Hematopoietic multipotent progenitor cell treated with erythropoietin and hydrocortisone succinate and interleukin-3 and kit ligand, for 17 days (in vitro differentiated cells): Measurements from ENCODE around the gene EMC10.
"Not testable (repeated sequence)": the region's sequence is repeated elsewhere in the genome, so short reads cannot be mapped to it uniquely, and the experiment has no call there.

ENCODE experiments used
- DNase-seq: peaks from one replicate; pipeline ENCODE4 v3.0.0-alpha.2; 2015; ENCODE audit warnings: low spot score

EMC10 gene

DNA sequence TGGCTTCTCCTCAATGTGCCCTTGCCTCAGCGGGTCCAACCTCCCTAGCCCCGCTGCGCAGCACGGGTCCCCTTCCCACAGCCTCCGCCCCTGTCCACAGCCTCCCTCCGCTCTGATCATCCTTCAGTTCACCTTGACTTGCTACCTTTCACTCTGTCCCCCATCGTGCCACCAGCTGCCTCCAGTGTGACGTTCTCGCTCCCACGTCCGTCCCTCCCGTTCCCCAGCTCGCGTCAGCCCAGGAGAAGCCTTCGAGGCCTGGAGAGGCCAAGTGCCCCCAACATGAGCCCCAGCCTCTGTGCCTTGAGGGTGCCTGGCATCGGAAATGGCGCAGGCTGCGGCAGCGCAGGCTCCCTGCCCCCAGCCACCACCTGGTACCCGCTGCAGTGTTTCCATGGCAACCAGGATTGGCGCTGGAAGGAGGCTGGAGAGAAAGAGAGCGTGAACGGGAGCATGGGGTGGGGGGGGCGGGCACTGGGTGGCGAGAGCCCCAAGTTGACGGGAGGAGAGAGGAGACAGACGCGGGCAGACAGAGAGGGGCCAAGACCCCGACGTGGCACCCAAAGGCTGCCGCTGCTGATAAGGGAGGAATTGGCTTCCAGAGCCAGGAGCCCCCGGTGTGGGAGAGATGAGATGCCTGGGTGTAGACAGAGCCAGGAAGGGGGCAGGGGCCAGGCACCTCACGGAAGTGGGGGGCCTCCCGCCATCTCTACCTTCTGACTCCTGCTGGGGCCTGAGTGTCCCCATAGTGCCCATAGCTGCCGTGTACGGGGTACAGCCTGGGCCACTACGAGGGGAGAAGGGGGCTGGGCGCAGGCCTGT lies 38.2 kb downstream of the EMC10 start:
- DNase-seq = no peak

DNA sequence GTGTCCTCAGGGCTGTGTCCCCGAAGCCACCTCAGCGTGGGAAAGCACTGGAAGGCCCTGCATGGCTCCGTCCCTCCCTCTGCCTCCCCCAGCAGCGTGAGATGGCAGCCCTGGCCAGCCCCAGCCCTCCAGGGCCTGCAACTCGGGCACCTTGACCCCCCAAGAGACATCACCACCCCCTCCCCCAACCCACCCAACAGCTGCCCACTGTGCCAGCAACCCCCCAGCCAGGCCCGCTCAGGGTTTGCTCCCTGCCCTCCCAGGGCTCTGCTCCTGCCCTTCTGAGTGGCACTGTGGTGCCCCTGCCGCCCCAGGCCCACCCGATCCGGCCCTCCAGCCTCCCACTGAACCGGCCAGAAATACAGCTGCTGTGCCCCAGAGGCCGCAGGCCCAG lies 38.9 kb downstream of the EMC10 start:
- DNase-seq = no peak

DNA sequence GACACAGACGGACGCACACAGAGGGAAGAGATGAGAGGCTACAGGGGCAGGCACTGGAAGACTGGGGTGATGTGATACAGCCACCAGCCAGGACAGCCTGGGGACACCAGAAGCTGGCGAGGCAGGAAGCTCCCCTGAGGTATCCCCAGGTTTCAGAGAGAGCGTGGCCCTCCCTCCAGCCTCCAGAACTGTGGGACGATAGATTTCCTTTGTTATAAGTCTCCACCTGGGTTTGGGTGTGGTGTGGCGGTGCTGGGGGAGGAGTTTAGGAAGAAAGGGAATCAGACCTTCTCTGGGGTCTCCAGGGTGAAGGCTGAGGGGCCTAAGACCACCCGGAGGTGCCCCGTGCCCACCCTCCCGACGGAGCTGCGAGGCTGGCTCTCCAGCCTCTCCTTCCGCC lies 40.1 kb downstream of the EMC10 start:
- DNase-seq = no peak

DNA sequence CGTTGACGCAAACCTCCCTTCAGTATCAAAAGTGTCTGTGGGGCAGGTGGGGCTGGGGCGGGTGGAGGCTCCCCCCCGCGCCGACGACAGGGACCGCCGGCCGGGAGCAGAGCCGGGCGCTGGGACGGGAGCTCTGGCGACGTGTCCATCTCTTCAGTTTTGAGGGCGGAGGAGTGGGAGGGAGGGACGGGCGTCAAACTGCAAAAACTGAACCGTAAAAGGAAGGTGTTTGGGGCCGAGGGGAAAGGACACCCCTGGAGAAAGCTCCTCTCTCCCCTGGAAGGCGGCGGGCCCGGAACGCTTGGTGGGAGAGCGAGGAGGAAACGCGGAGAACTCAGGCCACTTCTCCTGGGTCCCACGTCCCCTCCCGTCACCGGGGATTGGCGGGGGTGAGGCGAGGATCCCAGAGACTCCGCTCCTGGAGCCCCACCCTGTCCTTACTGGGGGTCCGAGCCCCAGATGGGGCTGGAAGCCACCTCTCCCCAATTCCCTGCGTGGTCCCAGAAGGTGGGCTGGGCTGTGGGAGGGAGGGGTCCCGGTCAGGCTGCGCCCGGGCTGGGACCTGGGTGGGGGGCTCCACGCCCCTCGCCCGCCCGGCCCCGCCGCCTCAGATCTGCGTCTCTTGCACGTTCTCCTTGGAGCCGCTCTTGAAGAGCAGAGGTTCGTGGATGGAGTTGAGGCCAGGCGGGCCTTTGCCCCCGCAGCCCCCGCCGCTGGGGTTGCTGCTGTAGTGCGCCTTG lies 40.8 kb downstream of the EMC10 start:
- DNase-seq = no peak

DNA sequence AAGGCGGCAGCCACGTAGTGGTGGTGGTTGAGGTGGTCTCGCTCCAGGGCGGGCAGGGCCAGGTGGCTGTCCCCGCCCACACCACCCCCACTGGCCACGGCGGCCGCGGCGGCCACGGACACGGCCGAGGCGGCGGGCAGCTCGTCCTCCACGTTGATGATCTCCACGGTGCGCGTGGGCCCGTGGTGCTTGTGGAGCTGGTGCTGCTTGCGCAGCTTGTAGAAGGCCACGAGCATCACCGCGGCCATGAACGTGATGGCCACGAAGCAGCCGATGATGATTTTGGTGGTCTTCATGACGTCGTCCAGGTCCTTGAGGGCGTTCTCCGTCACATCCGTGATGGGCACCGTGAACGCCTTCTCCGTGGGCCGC lies 41.4 kb downstream of the EMC10 start:
- no peak for DNase-seq

DNA sequence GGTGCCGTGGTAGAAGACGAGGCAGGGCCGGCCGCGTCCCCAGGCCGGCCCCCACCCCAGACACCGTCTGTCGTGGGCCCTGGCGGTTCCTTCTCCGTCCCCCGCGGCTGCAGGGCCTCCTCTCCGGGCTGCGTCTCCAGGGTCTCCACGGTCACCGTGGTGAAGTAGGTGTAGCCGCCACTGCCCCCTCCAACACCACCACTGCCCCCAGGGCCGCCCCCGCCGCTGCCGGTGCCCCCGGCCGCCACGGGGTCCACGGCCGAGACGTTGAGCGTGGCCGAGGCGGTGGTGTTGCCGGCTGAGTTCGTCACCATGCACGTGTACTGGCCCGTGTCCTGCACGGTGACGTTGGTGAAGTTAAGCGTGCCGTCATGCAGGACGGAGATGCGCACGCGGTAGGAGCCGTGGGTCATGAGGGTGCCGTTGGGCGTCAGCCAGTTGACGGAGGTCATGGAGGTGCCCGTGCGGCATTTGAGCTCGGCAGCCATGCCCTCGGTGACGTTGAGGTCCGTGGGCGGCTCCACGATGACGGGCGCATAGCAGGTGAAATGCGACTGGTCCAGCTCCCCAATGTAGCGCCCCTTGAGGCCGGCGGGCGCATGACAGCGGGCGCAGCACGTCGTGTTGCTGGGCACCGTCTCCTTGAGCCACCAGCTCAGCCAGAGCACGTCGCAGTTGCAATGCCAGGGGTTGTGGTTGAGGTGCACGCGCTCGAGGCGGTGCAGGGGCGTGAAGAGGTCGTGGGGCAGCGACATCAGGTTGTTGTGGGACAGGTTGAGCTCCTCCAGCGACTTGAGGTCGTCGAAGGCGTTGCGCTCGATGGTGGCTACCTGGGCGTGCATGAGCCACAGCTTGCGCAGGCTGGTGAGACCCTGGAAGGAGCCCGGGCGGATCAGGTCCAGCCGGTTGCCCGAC lies 42.0 kb downstream of the EMC10 start:
- no peak for DNase-seq

DNA sequence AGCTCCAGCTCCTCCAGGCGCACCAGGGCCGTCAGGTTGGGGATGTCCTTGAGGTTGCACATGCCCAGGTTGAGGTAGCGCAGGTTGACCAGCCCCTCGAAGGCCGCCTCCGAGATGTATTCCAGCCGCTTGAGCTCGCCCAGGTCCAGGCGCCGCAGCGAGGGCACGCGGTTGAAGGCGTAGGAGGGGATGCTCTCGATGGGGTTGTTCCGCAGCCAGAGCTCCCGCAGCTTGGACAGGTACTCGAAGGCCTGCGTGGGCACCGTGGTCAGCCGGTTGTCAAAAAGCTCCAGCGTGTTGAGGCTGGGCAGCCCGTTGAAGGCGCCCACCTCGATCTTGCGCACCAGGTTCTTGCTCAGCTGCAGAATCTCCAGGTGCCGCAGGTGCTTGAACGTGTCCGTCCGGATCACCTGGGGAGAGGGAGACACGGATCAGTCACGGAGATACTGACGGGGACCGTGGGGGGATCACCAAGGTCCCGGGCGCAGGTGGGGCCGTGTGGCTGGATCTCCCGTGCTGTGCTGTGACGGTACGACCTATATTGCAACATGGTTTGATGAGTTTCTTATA lies 42.8 kb downstream of the EMC10 start:
- no peak for DNase-seq

DNA sequence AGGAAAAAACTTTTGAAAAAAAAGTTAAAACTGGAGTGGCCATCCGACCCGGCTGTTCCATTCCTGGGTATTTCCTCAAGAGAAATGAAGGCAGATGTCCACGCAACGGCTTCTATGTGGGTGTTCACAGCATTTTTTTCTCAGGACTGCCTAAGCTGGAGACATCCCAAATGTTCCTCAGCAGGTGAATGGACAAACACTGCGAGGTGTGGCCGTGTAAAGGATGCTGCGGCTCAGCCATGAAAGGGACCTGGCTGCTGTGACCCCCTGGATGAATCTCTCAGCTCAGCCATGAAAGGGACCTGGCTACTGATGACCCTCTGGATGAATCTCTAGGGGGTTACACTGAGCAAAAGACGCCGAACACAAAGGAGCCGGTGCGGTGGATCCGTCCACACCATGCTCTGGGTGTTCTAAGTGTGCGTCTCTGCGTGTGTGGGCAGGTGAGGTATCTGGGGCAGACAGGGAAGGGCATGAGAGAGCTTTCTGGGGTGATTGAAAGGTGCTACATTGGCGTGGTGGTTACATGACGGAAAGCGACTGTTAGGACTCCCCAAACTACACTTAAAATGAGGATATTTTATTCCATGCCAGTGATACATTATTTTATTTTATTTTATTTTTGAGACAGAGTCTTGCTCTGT lies 44.6 kb downstream of the EMC10 start:
- DNase-seq = no peak

DNA sequence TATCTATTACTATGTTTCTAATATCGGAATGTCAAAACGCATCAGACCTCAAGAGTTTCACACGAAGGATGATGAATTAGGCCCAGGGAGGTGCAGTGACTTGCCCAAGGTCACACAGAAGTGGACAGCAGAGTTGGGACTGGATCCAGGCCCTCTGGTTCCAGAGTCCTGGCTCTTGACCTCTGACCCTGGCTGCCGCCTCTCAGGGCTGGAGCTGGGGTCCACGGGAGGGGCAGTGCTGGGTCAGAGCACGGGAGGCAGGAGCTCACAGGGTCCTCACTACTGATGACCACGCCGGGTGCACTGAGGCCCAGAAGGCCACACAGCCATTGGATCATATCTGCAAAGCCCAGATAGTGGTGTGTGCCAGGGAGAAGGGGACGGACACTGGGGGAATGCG lies 46.6 kb downstream of the EMC10 start:
- no peak for DNase-seq

DNA sequence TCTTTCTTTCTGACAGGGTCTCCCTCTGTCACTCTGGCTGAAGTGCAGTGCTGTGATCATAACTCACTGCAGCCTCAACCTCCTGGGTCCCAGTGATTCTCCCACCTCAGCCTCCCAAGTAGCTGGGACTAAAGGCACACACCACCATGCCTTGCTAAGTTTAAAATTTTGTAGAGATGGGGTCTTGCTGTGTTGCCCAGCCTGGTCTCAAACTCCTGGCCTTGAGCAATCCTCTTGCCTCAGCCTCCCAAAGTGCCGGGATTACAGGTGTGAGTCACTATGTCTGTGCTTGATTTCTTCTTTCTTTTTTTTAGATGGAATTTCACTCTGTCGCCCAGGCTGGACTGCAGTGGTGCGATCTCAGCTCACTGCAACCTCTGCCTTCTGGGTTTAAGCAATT lies 51.7 kb downstream of the EMC10 start:
- DNase-seq = not testable (repeated sequence)

DNA sequence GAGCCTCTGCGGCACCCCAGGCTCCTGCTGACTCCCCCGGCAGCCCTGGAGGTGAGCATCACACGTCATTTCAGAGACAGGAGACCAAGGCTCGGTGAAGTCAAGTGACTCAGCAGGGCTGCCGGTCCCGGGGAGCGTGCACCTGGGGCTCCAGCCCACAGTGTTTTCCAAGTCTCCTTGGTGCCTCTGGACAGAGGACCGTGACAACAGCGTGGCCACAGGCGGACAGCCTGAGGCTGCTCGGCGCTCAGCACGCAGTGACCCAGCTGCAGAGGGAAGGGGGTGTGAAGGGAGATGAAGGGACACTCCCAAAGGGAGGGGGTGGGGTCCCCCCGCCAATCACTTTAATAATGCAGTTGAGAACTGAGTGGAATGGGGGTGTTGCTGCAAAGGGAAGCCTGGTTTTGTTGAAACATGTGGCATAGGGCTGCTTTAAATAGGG lies 54.9 kb downstream of the EMC10 start:
- no peak for DNase-seq

DNA sequence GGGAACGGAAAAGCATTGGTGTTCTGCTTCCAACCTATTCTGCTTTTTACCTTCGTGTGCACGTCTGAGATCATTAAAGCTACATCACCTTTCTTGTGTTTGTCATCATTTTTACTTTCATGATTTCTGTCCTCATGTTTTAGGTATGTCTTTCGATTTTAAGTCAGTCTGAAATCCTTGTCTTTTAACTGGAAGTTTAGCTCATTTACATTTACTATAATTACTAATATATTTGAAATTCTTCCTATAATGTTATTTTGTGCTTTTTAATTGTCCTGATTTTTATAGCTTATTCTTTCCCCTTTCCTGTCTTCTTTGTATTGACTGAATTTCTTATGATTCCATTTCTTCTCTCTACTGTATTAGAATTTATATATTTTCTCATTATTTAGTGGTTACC lies 56.6 kb downstream of the EMC10 start:
- no peak for DNase-seq

DNA sequence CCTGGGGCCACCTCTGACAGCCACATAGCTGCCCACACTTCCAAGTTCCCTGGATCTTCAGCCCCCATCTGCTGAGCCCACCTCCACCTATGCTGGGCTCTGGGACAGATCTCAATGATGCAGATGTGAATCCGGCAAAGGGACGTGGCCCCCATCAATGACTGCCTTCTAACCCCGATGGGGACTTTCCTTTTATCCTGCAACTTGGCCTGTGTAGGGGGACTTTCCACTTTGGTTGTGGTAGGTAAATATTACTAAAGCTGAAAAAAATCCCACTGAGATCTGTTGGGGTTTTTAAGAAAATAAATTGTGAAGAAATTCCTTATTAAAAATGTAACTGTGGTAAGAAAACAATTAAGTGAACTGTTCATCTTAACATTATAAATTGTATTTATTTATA lies 58.2 kb downstream of the EMC10 start:
- DNase-seq = no peak

DNA sequence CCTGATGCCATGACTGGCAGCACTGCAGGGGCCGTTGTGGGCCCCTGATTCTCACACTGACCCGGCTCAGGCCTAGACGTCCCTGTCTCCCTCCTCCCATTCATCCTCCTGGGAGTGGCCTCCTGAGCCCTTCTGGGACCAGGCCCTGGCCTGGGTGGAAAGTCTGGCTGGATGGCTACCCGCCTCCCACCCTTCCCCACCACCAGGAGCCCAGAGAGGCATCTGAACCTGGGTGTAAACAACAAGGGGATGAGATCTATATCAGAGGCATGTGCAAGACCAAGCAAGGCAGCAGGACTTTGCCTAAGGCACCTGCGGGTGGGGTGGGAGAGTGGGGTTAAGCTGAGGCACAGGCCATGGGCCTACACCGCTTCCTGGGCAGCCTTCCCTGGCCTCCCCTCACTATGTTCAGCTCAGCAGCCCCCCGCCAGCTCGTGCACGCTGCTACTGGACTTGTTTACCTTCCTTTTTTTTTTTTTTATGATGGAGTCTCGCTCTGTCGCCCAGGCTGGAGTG lies 59.4 kb downstream of the EMC10 start:
- DNase-seq = no peak

DNA sequence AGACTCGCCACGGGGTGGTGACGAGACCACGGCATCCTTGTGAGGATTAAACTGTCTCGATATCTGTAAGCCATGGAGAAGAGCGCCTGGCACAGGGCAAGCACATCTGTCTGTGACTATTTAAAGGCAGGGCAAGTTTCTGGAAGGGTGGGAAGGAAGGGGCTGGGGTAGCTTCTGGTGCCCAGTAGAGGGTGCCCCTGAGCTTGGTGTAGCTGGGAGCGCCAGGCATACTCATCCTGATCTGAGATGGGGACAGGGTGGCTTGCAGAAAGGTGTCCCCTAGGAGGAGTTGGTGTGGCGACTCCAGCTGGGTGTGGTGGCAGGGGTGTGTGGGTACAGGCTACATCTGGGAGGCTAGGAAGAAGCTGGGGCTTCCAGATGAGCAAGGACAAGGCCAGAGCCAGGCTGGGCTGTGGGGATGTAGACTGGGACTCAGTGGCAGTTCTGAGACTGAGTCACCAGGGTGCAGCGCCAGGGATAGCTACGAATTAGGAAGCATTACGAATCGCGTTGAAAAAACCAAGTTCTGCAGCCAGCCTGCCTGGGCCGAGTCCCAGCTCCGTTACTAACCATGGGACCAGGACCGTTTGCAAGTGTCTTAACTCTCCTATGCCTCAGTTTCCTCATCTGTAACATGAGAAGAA lies 60.5 kb downstream of the EMC10 start:
- no peak for DNase-seq

DNA sequence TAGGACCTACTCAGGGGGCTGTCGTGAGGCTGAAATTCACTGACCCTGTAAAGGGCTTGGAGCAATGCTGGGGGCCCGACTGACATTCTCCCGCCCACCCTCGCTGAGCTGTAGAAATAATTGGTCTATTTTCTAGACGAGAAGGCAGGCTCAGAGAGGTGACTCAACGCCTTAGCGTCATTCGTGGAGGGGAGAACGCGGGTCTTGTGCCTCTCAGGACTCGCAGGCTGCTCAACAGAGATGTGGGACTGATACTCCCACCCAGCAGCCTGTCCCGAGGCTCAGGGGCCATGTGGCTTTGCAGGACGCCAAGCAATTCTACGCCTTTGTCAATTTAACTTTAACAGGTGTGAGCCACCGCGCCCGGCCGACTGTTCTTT lies 61.0 kb downstream of the EMC10 start:
- no peak for DNase-seq

DNA sequence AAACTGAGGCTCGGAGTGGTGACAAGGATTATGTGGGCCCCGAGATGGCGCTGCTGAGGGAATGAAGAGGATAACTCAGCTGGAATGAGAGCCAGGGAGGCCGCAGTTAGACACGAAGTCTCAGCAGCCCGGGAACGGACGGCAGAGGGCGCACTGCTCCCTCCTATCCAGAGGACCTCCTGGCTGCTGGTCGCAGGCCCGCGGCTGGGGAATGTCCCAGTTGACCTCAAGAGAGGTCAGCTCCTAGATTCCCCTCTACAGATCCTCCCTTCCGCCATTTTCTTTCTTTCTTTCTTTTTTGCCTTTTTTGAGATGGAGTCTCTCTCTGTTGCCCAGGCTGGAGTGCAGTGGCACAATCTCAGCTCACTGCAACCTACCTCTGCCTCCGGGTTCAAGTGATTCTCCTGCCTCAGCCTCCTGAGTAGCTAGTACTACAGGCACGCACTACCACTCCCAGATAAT lies 61.5 kb downstream of the EMC10 start:
- peak; percentile 54 for DNase-seq
